Fibroblast of lung (primary cell): Measurements from ENCODE around the gene RRAS.

Experiments
- CTCF ChIP-seq, 2 donors: IDR thresholded peaks in 1 of 2; conservative IDR thresholded peaks in 1 of 2; 1 replicate in 1 of 2; 2 replicates in 1 of 2; pipeline ENCODE4 v1.5.1; 2011 to 2012; ENCODE audit warnings: low read length in 2 of 2, control low read depth in 1 of 2, inconsistent platforms in 1 of 2, low read depth in 1 of 2, mild to moderate bottlenecking in 1 of 2
- EZH2 ChIP-seq: IDR thresholded peaks from 2 replicates; pipeline ENCODE4 v1.5.1; 2012; ENCODE audit warnings: low read length, control low read depth, mild to moderate bottlenecking; ENCODE audit errors: missing control alignments

DNA sequence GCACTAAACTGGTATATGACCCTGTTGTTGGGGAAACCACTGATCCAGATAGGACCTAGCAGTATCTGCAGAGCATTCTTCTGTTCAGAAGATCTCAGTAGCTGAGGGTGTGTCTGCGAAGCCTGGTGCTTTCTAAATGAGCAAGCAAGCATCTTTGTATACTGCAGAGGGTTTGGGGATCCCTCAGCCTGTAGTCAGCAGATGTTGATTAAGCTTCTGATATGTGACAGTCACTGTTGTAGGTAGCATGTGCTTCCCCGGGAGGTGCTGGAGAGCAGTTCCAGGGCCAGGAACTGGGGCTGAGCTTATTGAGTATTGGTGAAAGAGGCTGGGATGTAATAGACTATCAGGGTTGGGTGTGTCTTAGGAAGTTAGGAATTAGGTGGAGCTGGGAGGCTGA, 3.5 kb upstream of the RRAS start:
- no peak for TF ChIP-seq EZH2
- no peak for TF ChIP-seq CTCF (conservative IDR thresholded peaks at IDR 0.05 in 1 of 2, IDR thresholded peaks at IDR 0.05 in 1 of 2; ENCODE audit: low read depth in 1 of 2, low read length in 2 of 2)
